ENCODE results near the gene MTMR12. TPM values are rescaled to one million over a fixed set of nuclear protein-coding genes. Genes with fewer than 3 reads are reported as not detected.

Gene MTMR12
- total and polyA plus RNA-seq, 11 donors, result 3.4 to 28.7 (median 19.4) TPM

- H3K4me1 ChIP-seq, result no peaks in the 10 kb centered on the region
- DNase-seq (no peak), ATAC-seq (no peak)
- H3K27ac ChIP-seq, result no peak overlapping the region
- H3K36me3 ChIP-seq, result no peaks in the 10 kb centered on the region
- peaks cover 0 to 34% (median 12%) of the 10 kb centered on the region in 12 donors for H3K9me3 ChIP-seq
- H3K4me3 ChIP-seq, result no peak overlapping the region
- no peaks in the 10 kb centered on the region for H3K27me3 ChIP-seq
- WGBS, 4 donors, result 64 to 89% (median 76%) methylated on average over 4 of the region's 4 CpGs
- intact Hi-C loops (cut with DNase I), result loop anchor here in 1 of 10 donors (10.0 kb wide), 1 partner anchor 205 kb away; no protein-coding TSS in a partner anchor
- TF ChIP-seq CTCF (IDR thresholded peaks at IDR 0.05) (no peak), POLR2A (IDR thresholded peaks at IDR 0.05) (no peak)
Observed at GRCh38 chr5:32339878-32340277, 27.1 kb upstream of the MTMR12 start.

GRCh38 chr5:32339198-32339597, 26.5 kb upstream of the MTMR12 start:
- Histone ChIP-seq H3K36me3 (no peaks in the 10 kb centered on the region), H3K27me3 (no peaks in the 10 kb centered on the region), H3K4me1 (no peaks in the 10 kb centered on the region), H3K9me3 (peaks cover 0 to 34% (median 12%) of the 10 kb centered on the region in 12 donors), H3K4me3 (no peak overlapping the region), H3K27ac (no peak overlapping the region)
- intact Hi-C loops (cut with DNase I), result loop anchor here in 1 of 10 donors (10.0 kb wide), 1 partner anchor 204 kb away; no protein-coding TSS in a partner anchor
- TF ChIP-seq POLR2A (IDR thresholded peaks at IDR 0.05) (no peak), CTCF (IDR thresholded peaks at IDR 0.05) (no peak)
- ATAC-seq, result no peak
- 68 to 76% (median 73%) methylated on average over 2 of the region's 2 CpGs for WGBS, 4 donors
- DNase-seq, result no peak

GRCh38 chr5:32332966-32333365, 20.2 kb upstream of the MTMR12 start:
- H3K27ac ChIP-seq, result no peak overlapping the region
- DNase-seq, result no peak
- 94 to 96% (median 96%) methylated on average over 10 of the region's 10 CpGs for WGBS, 4 donors
- peaks cover 0 to 2% (median 0%) of the 10 kb centered on the region in 12 donors for H3K9me3 ChIP-seq
- TF ChIP-seq CTCF (IDR thresholded peaks at IDR 0.05) (no peak), POLR2A (IDR thresholded peaks at IDR 0.05) (no peak)
- intact Hi-C loops (cut with DNase I), result loop anchor here in 1 of 10 donors (10.0 kb wide), 1 partner anchor 198 kb away; no protein-coding TSS in a partner anchor
- no peak overlapping the region for H3K4me3 ChIP-seq
- H3K27me3 ChIP-seq, result no peaks in the 10 kb centered on the region
- H3K36me3 ChIP-seq, result no peaks in the 10 kb centered on the region
- ATAC-seq, result no peak
- H3K4me1 ChIP-seq, result peaks cover 0 to 6% (median 0%) of the 10 kb centered on the region in 12 donors

GRCh38 chr5:32332361-32332760, 19.6 kb upstream of the MTMR12 start:
- ATAC-seq, result no peak
- TF ChIP-seq POLR2A (IDR thresholded peaks at IDR 0.05), result no peak
- TF ChIP-seq CTCF (IDR thresholded peaks at IDR 0.05), result no peak
- intact Hi-C loops (cut with DNase I), result loop anchor here in 1 of 10 donors (10.0 kb wide), 1 partner anchor 198 kb away; no protein-coding TSS in a partner anchor
- no peaks in the 10 kb centered on the region for H3K9me3 ChIP-seq
- 87 to 98% (median 93%) methylated on average over 1 of the region's 1 CpG for WGBS, 4 donors
- no peaks in the 10 kb centered on the region for H3K27me3 ChIP-seq
- DNase-seq, result no peak
- no peaks in the 10 kb centered on the region for H3K36me3 ChIP-seq
- peaks cover 0 to 6% (median 0%) of the 10 kb centered on the region in 12 donors for H3K4me1 ChIP-seq
- H3K4me3 ChIP-seq, result no peak overlapping the region
- no peak overlapping the region for H3K27ac ChIP-seq
